HG02588 (cell line): ENCODE data around the gene SLN.
A peak's percentile ranks its signal among the peaks of the same experiment; 100 is the strongest.

Source experiments
- ATAC-seq: cut with Tn5 transposase; IDR thresholded peaks from one replicate; pipeline ENCODE4 v1.9.1; 2021; ENCODE audit warnings: mild to moderate bottlenecking, moderate library complexity; ENCODE audit not compliant: unreplicated experiment

Gene SLN

DNA sequence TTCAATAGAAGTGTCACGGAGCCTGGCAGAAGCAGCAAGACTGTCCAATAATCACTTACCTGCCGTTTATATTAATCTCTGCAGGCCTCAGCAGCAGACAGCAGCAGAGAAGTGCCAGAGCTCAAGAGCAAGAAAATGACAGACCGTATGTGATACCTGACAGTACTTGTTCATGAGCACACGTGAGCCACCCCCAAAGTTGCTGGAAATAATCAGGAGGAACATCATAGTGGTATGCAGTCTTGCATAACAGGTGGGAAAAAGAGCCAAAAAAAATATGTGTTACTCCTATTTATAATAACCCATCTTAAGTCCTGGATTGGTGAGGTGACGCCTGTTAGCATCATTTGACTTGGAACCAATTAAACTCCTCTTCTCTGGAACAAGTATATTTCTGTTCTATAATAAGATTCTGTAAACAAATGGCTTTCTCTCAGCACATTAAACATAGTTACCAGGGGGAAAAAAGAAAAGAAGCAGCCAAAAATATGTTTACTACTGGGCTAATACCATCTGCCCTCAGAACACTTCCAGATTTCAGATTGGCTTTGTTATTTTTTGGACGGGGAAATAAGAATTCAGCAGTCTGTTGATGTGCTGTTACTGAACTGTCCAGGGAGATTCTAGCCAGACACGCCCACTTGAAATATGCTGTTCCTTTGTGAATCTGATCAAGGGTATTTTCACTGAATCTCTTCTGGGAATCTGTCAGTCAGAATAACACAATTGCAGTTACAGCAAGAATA, 7.9 kb upstream of the SLN start:
- no peak for ATAC-seq

DNA sequence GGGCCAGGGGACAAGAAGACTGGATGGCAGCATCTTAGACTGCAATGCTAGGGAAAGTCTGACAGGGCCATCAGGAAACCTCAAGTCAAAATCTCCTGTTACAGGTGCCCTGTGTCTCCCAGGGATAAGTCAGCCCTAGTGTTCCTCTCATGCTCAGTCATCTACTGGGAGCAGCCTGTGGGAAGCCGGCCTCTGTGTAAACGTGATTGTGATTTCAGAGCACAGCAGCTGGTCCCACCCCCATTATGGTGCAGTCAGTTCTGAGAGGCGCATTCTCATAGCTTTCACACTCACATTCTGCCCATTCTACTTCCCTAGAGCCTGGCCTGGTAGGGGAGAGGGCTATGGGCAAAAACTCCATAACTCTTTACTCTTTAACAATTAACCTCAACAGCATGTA, 7.2 kb upstream of the SLN start:
- ATAC-seq, result no peak

DNA sequence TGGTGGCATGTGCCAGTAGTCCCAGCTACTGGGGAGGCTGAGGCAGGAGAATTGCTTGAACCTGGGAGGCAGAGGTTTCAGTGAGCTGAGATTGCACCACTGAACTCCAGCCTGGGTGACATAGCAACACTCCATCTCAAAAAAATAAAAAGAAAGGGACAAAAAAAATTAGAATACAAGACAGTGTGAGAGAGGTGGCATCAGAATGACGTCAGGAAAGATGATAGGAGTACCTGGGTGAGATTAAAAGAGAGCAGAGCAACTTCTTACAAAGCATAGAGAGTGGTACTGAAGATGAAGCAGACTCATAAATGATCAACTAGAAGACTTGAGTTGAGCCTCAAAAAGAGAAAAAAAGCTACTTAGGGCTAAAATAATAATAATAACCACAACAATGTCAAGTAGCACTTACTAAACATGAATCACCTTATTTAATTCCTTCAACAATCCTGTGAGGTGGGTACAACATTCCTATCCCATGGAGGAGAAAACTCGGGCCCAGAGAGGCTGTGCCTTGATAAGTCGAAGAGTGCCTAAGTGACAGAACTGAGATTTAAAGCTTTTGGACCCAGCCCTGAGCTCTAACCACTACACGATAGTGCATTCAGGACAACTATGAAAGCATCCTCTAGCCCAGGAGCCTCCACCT, 5.2 kb upstream of the SLN start:
- no peak for ATAC-seq

DNA sequence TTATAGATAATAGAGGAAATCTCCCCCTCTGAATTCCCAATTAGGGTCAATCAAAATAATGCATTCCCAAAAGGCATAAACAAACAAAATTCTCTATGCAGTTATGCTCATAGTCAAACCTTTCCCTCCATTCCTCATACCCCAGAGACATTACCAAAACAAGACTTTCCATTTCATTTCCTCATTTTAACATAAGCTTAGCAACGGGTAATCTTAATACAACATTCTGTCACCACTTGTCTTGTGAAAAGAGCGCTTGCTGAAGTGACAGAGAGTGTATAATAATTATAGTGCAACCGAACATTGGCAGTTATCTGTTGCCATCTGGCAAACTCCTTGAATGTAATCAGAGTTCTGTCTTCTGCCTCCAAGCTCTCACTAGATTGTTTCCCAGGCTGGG, 1.2 kb upstream of the SLN start:
- ATAC-seq, result no peak

DNA sequence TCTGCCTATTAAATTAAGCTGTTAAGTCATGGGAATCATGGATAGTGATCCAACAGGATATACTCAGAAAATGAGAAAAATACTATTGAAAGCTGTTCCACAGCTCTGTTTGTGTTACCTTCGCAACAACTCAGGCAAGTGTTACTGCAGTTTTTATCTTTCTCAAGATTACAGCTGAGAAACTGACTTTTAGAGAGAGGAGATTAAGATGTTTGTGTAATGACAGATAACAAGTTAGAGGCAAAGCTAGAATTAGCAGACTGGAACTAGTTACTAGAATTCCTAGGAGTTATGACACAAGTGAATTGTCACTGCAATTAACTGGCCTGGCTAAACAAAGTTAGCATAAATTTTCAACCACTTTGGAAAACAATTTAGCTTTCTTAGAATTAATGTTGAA, 1.6 kb downstream of the SLN start:
- ATAC-seq, result no peak

DNA sequence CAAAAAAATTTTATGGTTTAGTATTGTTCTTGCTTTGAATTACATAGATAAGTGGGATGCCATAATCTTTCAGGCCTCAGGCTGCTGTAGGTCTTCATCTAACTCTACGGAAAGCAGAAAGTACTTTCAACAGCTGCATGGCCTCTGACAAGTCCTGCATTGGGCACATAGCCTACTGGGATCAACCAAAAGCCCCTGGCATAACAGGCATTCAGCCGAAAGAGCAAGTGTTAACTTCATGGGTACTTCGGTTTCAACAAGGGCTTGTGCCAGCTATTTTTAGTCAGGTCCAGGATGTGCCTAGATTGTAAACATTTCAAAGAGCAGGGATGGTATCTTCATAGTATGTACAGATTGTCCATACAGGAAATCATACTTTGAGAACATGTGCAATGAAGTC, 3.1 kb downstream of the SLN start:
- ATAC-seq, result no peak

DNA sequence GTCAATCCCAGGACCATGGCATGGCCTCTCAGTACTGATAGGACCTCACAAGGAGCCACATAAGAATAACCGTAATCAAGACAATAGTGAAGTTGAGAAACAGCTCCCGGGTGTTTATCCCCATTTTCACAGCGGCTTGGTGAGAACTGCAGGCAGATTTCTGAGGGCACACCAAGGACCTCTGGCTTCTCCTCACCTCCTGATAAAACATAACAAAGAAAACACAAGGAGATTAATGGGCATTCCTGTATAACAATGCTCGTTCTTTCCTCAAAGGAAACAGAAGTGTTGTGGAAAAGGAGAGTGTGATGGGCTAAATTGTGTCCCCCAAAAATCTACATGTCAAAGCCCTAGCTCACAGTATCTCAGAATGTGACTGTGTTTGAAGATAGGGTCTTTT, 4.0 kb downstream of the SLN start:
- ATAC-seq, result no peak

DNA sequence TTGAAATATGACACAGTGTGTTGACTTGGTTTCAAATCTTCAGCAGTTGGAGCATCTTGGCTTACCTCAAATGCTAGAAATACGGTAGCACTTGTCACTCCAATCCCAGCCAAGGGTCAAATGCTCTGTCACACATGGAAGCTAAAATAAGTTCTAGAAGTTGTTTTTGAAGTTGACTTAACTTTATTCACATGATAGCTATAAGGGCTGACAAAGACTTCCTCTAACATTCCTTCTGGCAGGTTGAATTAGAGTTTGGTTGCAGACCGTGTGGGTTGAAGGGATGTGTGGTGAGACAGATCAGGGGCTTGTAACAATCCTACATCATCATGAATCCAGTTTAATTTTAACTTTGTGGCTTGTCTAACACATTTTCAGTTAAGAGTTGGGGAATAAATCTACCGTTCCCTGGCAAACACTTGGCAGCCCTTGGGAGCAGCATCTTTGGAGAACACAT, 4.6 kb downstream of the SLN start:
- ATAC-seq, result no peak

DNA sequence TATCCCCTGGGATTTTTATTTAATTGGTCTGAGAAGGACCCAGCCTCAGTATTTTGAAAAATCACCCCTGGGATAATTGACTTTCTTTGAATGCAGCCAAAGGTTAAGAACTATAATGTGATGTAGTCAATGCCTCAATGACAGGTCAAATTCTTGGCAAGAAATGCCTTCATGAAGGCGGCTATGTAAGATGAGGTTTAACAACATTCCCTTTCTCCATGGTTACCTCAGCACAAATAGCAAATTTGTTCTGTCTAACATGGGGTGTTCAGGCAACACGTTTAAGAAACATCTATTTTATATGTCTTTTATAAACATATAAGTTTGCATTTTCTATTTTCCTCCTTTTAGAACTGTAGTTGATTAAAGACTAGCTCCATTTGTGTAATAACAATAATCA, 5.3 kb downstream of the SLN start:
- ATAC-seq, result no peak

DNA sequence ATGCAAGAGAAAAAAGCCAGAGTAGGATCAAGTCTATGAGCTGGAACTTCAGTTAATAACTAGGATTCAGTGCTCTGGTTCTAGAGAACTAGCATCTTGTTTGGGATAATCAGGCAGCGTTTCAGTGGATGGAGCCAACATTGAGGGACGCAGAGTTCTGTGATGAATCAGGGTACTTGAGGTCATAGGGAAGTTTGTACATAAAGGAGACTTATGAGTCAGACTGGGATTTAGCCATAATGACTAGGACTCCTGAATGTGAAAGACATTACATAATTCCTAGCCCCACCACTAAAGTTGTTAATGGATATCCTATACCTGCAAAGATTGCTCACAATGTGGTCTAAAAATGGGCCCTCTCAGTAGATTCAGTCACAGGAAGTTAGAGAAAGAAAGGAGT, 6.8 kb downstream of the SLN start:
- no peak for ATAC-seq

DNA sequence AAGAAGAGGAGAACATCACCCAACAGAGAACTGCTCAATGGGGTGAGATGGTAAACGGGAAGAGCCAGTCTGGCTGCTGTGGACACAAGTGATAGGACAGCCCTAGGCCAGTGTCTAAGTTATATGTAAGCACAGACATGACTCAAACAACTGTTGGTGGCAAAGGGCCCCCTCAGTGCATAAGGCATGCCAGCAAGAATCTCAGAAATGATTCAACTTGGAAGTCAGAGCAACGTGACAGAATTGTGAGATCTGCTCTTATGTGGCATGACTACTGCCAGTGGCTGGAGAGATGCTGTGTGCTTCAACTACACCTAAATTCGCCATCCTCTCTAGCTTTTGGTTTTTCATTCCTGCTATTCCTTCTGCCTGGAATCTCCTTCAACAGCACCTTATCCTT, 7.4 kb downstream of the SLN start:
- no peak for ATAC-seq

DNA sequence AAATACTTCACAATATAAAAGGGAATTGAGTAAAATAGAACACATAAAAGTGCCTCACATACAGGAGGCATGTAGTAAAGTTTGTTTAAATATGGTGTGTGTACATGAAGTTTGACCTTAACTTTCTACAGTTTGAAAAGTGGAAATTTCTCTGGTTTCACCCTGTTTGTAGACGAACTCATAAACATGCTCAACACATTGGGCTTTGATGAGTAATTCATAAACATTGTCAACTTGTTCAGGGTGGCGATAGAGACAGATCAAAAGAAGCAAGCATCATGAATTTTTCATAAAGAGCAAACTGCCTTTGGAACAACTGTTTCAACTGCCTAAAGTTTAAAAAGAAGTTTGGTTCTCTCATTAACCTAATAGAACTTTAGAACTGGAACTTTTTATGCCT, 9.1 kb downstream of the SLN start:
- no peak for ATAC-seq

DNA sequence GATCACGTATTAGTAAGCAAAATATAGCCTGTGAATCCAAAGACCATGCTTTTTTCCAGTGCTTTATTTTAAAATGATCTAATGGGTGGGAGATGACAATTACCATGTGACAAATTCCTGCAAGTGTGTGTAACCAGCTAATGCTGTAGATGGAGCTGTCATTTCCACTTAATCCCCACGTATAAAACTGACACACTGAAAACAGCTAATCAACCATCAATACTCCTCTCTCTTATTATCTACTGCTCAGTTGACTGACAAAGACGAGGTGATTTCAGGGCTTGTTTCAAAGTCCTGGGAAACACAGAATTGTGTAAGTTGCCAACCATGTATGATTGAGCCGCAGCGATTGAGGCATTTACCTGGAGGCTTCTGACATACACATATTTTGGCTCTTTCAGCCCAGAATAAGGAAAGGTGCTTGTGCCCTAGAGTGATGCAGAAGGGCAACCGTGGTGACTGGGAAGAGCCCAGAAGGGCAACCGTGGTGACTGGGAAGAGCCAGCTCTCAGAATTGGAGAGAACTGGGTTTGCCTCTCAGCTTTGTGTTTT, 9.7 kb downstream of the SLN start:
- no peak for ATAC-seq

DNA sequence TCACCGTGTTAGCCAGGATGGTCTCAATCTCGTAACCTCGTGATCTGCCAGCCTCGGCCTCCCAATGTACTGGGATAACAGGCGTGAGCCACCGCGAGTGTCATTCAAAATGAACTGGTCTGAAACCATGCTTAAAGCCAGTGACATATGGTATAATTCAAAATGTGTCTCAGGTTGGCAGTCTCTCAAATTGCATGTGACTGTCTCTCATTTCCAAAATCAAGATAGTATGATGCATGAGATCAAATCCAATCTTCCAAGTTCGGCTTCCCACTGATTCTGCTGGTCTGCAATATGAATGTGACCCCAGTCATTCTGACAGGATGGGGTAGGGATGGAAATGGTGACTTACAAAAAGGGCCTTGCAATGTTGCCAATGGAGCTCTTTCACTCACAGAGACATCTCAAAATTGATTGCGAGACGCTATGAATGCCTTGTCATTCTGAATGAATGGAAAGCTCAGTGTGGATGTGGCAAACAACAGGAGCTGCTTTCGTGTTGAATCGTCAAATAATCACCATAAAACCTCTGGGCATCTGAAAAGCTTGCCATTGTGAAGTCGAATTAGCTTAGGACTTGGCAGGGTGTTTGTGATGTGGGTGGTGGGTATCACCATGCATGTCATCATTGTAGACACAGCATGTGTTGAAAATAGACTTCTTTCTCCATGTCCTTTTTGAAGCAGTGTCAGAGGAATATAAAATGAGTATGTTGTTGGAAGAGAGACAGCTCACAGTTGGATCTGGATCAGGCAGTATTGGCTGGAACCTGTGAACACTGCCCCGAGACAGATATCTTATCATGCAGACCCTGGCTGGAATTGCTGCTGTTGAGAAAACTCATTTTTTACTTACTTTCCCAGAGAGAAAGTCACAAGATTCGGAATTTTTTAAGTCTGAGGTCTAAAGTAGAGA, 12.2 kb downstream of the SLN start:
- ATAC-seq, result no peak

DNA sequence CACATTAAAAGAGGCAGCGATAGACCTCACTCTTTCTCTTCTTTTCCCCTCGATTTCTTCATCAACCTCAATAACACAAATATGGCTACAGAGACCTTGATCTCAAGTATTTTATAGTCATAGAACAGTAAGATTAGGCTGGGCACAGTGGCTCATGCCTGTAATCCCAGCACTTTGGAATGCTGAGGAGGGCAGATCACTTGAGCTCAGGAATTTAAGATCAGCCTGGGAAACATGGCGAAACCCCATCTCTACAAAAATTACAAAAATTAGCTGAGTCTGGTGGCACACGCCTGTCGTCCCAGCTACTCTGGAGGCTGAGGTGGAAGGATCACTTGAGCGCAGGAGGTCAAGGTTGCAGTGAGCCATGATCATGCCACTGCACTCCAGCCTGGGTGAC, 14.6 kb downstream of the SLN start:
- no peak for ATAC-seq

DNA sequence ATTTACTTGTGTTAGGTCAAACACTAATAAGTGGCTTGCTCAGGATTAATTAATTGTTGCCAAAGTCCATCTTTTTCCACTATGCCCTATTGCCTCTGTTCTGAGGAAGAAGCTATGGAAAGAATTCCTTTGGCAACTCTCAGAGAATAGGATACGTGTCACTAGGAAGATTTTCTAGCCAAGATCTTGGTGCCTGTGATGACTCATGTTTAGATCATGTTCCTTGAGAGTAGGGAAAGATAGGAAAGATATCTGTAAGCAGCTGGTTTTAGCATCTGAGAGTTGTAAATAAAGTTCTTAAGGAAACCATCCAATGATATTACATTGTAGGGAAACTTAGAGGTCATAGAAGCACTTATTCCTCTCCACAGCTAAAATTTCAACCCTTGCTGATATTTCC, 15.7 kb downstream of the SLN start:
- ATAC-seq, result no peak

DNA sequence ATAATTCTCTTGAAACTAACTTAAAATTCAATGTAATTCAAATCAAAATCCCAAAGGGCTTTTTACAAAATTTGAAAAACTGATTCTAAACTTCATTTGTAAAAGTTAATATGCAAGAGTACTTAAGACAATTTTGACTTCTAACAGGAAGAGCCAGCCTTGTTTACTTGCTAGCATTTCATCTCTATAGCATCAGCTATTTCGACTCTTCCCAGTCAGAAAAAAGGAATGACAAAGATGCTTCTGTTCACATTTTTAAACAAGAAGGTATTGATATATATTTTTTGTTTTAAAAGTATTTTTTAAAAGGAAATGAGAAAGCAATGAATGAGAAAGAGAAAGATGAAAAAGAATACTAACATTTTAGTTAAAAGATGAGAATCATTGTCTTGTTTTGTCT, 16.4 kb downstream of the SLN start:
- ATAC-seq, result no peak

DNA sequence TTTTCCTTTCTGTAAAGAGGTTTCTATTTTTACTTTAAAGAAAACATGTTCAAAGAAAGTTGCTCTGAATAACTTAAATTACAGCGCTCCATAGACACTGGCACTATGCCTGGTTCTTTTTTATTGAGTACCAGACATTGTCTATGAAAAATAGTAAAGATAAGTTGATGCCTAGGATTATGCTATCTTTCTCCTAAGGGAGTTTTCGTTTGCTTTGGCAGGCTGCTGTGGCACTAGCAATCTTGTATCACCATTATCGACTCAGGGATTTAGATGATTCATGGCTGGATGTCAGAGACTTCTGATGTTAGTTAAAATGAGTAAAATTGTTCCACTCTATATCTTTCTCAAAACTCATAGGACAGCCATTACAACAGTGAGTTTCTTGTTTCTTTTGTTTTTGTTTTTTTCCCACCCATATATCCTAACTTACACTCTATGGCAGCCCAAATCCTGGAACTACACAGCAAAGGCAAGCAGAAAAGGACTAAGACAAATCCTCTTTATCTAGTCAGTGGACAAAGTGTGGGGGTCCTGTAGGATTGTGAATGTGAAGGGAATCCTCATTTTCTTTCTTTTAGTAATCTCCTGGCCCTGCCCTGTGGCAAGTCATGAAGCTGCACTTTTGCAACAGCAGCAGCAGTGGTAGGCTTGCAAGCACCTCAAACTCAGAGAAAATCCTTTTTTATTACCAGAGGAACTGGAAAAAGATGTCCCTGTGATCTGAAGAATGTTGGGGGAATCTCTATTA, 20.7 kb downstream of the SLN start:
- no peak for ATAC-seq

DNA sequence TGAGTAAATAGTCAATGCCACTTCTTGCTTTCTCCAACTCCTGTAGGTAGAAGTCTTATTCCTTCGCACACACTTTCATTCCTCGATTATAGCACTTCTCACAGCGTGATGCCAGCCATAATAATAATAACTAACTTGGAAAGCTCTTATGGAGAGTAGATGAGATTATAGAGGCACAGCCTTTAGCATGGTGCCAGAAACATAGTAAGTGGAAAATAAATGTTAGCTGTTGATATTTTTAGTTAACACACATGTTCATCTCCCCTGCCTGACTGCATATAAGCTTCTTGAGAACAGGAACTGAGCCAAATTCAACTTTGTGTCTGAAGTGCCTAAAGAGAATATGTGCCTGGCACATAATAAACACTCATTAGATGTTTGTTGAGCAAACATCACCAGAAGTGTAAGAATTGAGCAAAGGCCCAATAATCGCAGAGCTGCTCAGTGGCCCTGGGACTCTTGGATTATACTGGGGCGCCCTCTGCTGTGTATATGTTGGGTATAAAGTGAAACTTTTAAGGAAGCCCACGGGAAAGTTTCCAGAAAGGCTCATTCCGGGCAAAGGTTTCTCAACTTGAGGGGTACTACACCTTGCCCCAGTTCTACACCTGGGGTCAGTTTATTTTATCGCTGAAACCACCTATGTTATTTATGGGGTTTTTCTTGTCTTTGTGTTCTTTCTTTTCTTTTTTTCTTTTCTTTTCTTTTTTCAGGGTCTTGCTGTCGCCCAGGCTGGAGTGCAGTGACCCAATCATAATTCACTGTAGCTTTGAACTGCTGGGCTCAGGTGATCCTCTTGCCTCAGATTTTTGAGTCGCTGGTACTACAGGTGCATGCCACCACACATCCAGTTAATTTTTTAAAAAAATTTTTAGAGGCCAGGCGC, 22.3 kb downstream of the SLN start:
- peak; percentile 74 for ATAC-seq
